Renal cortex interstitium (tissue), 15 donors: ENCODE results near the gene ASB15. TPM values are rescaled to one million over a fixed set of nuclear protein-coding genes. Genes with fewer than 3 reads are reported as not detected.
A peak's percentile ranks its signal among the peaks of the same experiment; 100 is the strongest.
"Not testable (repeated sequence)": the region's sequence is repeated elsewhere in the genome, so short reads cannot be mapped to it uniquely, and the experiment has no call there.

Experiments used
- DNase-seq, 11 donors: peaks; one replicate each; pipeline ENCODE4 v3.0.0-alpha.2; 2013; ENCODE audit warnings: low read depth in 9 of 11, low spot score in 4 of 11; ENCODE audit errors: extremely low read depth in 1 of 11
- long read RNA-seq, 16 experiments: transcript quantifications; one replicate each; lab custom pipeline, GENCODE V29; 2026
- polyA plus RNA-seq, 3 donors: library from polyadenylated mRNA; unstranded; fragments of 120-200 nt; gene quantifications; one replicate each; pipeline ENCODE4 v1.2.1, GENCODE V29; 2013; ENCODE audit not compliant: insufficient read length in 3 of 3

The ASB15 gene
- 1 to 10 TPM; 1.7 to 2.8 (median 2.1) TPM for polyA plus RNA-seq
- long read RNA-seq, donor 1 = 0 reads
- long read RNA-seq, donor 2 = 0 reads
- long read RNA-seq, donor 3 = 0 reads
- long read RNA-seq, donor 4 = 0 reads
- long read RNA-seq, donor 5 = 0 reads
- long read RNA-seq, donor 6 = 0 reads
- long read RNA-seq, donor 7 = 0 reads
- long read RNA-seq, donor 8 = 0 reads
- long read RNA-seq, donor 9 = 0 reads
- long read RNA-seq, donor 10 = 0 reads
- long read RNA-seq, donor 11 = 0 reads
- long read RNA-seq, donor 12 = 0 reads
- long read RNA-seq, donor 13 = 0 reads
- long read RNA-seq, donor 14 = 0 reads
- long read RNA-seq, donor 15 = 0 reads
- long read RNA-seq, donor 16 = 0 reads

- no peak for DNase-seq
Observed at GRCh38 chr7:123601530-123601929, at the start of gene ASB15. TSS of gene ASB15 (plus strand) at chr7:123601821. CDS start at chr7:123614503, 12,682 bp downstream.

- DNase-seq = not testable (repeated sequence)
Observed at GRCh38 chr7:123552134-123552533, 49.5 kb upstream of the ASB15 start.

GRCh38 chr7:123552641-123553040, 49.0 kb upstream of the ASB15 start:
- no peak for DNase-seq

- DNase-seq = no peak
Observed at GRCh38 chr7:123553159-123553558, 48.5 kb upstream of the ASB15 start.

DNA sequence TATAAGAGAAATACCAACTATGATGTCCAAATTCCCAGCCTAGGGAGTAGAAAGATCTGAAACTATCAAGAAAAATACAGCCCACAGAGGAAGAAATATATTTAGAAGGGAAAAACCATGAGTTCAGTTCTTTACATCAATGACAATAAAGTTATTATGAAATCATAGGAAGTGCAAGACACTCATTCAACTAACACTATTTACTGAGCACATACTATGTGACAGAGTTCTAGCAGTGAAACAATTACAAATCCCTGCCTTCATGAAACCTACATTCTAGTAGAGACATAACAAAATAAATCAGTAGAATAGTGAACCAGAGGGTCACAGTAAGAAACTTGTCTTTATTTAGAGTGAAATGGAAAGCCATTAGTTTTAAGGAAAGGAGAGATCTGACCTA, 46.1 kb upstream of the ASB15 start:
- DNase-seq = no peak

DNA sequence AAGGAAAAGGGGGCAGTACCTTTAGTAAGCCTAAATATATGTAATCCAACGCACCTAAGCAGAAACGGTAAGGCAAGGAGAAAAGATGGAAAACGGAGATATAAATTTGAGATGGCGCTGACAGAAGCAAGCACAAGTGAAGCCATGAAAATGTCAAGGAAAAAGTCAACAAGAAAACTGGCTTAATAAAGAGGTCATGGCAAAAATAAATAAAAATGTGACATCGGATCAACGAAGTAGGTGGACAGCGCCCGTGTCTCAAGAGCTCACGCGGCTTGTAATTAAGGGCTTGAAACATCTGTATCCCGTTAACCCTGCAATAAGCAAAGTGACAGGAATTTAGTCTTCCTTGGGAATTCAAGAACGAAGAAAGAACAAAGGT, 44.6 kb upstream of the ASB15 start:
- DNase-seq = peak in 1 of 11 donors; percentile 23

DNA sequence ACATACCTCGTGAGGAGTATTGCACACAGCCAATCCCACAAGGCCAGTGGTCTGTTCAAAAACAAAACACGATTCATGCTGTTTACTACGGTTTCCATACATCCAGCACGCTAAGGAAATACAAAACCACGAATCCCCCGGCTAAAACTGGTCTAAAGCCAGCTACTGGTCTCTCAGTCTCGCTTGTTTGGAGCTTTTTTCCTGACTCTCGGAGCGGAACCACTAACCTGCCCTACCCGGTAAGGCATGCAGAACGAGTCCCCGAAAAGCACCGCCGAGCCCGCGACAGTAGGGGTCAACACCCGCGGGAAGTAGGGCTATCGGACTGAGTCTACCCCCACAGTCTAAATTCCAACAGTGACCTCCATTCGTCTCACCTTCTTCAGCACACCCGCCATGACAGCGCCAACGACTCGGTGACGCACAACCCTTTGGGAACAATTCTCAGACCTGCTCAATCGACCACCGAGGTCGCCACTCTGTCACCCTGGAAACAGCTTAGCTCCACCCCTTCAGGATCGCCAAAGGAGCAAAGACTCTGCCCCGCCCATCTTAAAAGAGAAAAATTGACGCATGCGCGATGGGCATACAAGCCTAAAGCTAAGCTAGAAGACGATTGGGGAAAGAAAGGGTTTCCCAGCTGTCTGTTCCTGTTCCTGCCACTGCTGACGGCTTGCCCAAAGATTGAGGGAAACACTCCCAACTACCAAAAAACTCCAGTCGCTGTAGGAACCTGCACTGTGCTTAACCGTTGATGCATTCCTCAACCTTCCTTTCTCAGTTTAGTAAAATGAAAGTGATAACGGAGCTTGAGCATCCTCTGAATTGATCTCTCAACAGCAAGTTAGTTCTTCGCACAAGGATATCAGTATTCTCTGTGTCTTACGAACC, 44.0 kb upstream of the ASB15 start, which contains the start of gene NDUFA5:
NDUFA5 (minus strand) TSS at position 421 of the 891 bp plus-strand sequence; CDS start at position 398, 23 bp downstream.
- DNase-seq = peak; percentile 95 to 100 (median 98)

- no peak for DNase-seq
Observed at GRCh38 chr7:123558289-123558874, 43.2 kb upstream of the ASB15 start.

DNA sequence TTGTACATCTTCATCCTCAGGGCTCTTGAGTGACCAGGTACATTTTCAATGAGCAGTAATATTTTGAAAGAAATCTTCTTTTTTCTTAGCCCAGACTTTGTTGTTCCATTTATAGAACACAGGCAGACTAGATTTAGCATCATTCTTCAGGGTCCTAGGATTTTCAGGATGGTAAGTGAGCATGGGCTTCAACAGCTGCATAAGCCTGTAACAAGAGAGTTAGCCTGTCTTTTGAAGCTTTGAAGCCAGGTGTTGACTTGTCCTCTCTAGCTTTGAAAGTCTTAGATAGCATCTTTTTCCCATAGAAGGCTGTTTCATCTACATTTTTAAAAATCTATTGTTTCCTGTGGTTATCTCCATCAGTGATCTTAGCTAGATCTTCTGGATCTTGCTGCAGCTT, 39.5 kb upstream of the ASB15 start:
- no peak for DNase-seq

DNA sequence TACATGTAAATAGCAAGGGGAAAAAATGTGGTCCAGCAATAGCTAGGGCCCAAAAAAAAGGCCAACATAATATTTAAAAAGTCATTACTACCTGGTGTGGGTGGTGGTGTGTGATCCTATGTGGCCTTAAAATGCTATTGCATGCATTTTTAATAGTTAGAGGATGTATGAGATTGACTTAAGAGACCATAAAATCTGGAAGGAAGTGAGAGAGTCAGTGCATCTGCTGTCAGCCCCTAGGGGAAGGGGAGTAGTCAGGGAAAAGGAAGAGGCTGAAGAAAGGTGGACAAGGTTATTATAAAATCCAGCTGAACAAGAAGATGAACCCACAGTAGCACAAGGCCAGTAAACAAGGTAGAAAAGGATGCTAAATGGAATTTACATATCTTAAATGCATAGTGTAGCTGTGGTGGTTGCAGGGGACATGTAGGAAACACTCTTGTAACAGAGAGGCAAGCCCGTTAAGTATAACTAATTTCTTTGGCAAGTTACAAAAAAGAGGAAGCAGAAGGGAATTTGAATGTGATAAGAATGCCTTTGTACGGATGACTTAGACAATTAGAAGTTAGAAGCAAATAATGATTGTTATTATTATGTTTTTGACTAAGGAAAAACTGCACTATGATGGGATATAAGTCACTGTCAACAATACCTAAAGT, 32.1 kb upstream of the ASB15 start:
- no peak for DNase-seq

DNA sequence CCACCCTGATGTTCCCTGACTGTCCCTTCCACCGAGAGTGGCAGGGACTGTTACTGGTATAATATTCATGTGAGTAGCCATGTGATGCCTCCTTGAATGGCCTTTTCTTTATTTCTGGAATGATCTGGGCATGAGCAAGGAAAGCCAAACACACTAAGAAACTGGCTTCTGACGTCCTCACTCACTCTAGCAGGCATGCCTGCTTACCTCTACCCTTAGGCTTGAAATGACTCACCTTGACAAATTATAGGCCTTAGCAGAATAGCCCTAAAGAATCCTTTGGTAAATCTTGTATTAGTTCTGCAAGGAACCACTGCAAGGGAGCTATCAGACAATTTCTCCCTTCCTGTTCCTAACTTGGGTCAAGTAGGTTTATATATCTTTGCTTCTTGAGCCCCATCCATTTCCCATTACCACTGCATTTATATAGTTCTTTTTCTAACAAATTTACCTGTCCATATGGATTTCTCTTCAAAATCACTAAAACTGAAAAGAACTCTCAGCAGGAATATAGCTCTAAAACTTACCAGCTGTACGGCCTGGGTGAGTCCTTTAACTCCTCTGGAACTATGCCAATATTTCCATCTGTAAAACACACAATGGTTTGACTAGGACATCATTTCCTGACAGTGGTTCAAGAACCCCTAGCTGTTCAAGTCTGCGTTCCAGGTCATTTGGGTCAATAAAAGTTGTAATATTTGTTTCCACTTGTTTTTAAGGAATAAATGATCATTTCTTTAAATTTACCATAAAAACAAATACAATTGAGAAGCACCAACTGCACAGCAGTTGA, 31.0 kb upstream of the ASB15 start:
- no peak for DNase-seq

DNA sequence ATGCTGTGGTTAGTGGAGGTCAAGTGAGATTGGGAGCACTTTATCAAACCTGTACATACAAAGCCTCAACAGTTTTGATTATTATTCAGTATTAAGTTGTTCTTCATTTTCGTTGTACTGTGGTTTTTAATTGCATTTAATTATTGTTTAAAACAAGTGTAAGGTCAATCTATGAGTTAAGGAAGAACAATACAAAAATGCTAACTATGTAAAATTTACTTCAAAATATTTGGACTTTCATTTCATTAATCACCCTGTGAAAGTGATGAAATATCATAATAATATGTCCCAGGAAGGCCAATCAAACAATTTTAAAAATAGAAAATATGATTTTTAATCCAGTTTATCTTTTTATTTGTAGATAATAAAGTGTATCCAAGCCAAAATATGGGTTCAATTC, 30.4 kb upstream of the ASB15 start:
- no peak for DNase-seq

DNA sequence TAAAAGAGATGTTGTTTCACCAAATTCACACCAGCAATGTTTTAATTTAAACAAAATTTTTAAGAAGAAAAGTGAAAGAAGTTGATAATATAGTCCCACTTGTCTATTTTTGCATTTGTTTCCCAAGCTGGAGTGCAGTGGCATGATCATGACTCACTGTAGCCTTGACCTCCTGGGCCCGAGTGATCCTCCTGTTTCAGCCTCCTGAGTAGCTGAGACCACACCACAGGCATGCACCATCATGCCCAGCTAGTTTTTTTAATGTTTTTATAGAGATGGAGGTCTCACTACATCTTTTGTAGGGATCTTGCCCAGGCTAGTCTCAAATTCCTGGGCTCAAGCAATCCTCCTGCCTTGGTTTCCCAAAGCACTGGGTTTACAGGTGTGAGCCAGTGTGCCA, 29.9 kb upstream of the ASB15 start:
- no peak for DNase-seq

DNA sequence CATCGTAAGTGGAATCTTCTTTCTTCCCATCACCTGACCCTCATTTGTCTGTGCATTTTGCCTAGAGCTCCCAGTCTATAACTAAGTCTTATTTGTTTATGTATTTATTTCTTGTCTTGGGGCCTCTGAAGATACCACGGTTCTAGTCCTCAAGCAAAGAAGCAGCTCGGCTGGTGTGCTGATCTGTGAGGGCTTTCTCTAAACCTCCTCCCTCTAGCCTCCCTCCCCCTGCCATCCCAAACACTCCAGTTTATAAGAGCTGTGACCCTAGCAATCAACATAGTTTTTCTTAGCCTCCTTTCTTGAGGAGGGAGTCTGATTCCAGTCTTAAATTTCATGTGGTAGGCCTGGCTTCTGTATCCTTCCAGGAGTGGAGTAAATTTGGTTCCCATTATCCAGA, 28.3 kb upstream of the ASB15 start:
- DNase-seq = no peak

DNA sequence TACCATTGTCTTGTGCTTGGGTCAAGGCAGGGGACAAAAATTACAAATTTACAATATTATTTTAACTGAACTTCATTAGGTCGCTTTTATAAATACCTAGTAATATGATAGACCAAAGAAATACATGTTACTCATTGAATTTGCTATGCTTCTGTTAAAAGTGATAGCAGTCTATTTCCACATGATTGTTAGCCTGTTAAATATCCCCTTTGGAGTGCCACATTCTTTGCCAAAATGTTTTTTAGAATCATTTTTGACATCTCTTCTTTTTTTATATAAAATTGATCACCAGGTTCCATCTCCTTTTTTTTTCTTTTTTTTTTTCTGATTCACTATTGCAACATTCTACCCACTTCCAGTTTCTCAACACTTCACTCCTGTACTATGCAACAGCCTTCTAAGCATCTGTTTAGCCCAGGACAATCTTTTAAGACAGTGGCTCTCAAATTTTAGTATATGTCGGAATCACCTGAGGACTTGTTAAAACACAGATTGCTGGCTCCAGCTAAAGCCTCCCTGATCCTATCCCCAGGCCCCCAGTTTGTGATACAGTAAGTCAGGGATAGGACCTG, 27.6 kb upstream of the ASB15 start:
- DNase-seq = no peak

DNA sequence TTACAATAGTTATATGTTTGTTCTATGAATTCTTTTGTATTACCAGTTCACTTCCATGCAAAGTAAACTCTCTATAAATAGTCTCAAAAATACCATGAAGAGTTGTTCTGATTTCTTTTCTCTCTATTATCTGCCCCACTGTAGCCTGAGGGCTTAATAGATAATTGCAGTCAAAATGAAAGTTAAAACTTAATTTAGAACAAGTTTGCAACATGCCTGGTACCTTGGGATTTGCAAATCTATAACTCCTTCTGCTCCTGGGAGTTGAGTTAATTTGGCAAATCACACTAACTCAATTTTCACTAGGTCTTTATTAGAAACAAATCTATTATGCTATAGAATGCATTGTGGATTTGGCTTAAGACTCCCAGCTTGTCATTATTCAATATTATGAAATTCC, 22.2 kb upstream of the ASB15 start:
- DNase-seq = no peak

DNA sequence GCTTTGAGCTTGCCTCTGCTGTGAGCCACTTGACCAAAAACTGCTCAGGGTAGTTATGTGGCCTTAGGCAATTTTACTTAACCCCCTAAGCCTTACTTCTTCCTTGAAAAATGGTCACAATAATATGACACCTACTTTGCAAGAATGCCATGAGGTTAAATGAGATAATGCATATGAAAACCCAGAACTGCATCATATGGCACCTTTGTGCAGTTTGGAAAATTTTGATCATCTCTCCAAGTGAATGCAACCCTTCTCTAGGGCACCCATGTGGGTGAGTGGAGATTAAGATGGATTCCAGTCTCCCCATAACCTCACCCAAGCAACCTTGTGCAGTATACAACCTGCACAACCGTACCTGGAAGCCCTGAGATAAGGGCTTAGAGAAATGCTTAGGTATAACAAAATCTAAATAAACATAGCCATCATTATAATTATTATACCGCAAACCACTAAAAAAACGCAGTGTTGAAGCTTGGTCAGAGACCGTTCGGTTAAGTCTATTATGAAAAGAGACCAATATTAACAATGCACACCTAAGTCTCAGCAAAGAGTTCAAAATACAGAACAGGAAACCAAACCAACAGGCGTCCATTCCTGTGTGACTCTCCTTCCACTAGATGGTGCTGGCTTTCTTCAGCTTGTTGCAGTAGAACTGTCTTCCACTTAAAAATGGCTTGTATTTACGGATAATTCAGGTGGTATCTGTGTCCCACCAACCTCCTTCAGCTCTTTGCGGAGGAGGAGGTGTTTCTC, 21.0 kb upstream of the ASB15 start:
- DNase-seq = peak in 6 of 11 donors; percentile 12 to 28 (median 18)

GRCh38 chr7:123581162-123581459, 20.5 kb upstream of the ASB15 start:
- no peak for DNase-seq
